Tibial nerve (tissue), 4 donors: ENCODE results near the gene PLCB4. TPM values are rescaled to one million over a fixed set of nuclear protein-coding genes. Genes with fewer than 3 reads are reported as not detected.
A peak's percentile ranks its signal among the peaks of the same experiment; 100 is the strongest.

Experiments
- DNase-seq, 2 donors: peaks; one replicate each; pipeline ENCODE4 v3.0.0-alpha.2; 2019; ENCODE audit warnings: low spot score in 2 of 2
- H3K27ac ChIP-seq, 4 donors: fragments of 200-600 bp; sonication (generic) in 3 of 4; one replicate each; pipeline ENCODE4 v1.5.1; 2017 to 2019; ENCODE audit warnings: mild to moderate bottlenecking in 1 of 4
- H3K27me3 ChIP-seq, 2 donors: fragments of 200-600 bp; sonication (generic) in 1 of 2; one replicate each; pipeline versions ENCODE4 v1.5.1 to v1.6.0; 2017 to 2019
- H3K36me3 ChIP-seq, 3 donors: fragments of 200-600 bp; sonication (generic); one replicate each; pipeline ENCODE4 v1.5.1; 2018 to 2019
- H3K4me1 ChIP-seq, 4 donors: fragments of 200-600 bp; sonication (generic) in 3 of 4; one replicate each; pipeline ENCODE4 v1.5.1; 2017 to 2019
- H3K4me3 ChIP-seq, 4 donors: fragments of 200-600 bp; sonication (generic) in 3 of 4; one replicate each; pipeline ENCODE4 v1.5.1; 2017 to 2019; ENCODE audit warnings: mild to moderate bottlenecking in 1 of 4, moderate library complexity in 1 of 4
- H3K9me3 ChIP-seq, 4 donors: fragments of 200-600 bp; sonication (generic) in 3 of 4; one replicate each; pipeline ENCODE4 v1.5.1; 2017 to 2019
- EP300 ChIP-seq, 2 donors: sonication (generic); formaldehyde crosslinking; IDR thresholded peaks; one replicate each; pipeline ENCODE4 v1.6.1; 2017; ENCODE audit warnings: antibody characterized with exemption in 2 of 2, mild to moderate bottlenecking in 1 of 2
- POLR2A ChIP-seq, 2 donors: fragments of 450-650 bp; IDR thresholded peaks; one replicate each; pipeline ENCODE4 v1.6.1; 2017; ENCODE audit warnings: antibody characterized with exemption in 2 of 2, mild to moderate bottlenecking in 2 of 2, moderate library complexity in 2 of 2
- WGBS, 2 donors: methylation state at CpG; one replicate each; pipeline ENCODE4 v1.1.5; 2018; 5-methylcytosine and 5-hydroxymethylcytosine counted together
- total RNA-seq, 4 donors: library from RNA; depleted of rRNA; stranded (reverse); fragments of >200 nt; gene quantifications; one replicate each; pipeline ENCODE4 v1.1.0, GENCODE V29; 2016
- TF ChIP-seq, protein P1 (sequence below), 5 experiments: fragments of 200-600 bp in 3 of 5; fragments of 450-650 bp in 2 of 5; sonication (generic) in 3 of 5; IDR thresholded peaks; one replicate each; pipeline ENCODE4 v1.5.1; 2016 to 2019; ENCODE audit warnings: antibody characterized with exemption in 5 of 5, mild to moderate bottlenecking in 3 of 5, moderate library complexity in 2 of 5

The PLCB4 gene
- total RNA-seq, 4 donors from 2014 or later = 35.7 to 52.9 (median 40.1) TPM

DNA sequence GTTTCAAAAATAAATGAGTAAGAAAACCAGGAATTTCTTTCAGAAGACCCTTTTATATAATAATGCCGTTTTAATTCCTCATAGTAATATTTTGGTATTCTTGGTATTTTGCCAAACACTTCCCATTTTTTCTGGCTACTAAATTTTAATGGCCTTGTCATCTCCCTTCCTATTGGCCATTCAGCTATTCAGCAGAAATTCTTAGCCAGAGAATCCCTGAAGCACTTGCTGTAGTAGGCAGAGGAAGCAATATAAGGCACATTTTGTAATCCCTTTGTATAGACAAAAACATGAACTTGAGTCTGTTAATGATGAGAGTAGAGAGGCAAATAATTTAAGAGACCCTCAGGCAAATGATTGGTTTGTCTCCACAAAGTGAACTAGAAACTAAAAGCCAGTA lies 327.1 kb downstream of the PLCB4 start:
- DNase-seq = no peak
- 14 to 38% methylated on average over 1 of the region's 1 CpG for WGBS, 2 donors
- Histone ChIP-seq H3K36me3 (peaks cover 0 to 3% (median 0%) of the 10 kb centered on the region in 3 donors), H3K9me3 (no peaks in the 10 kb centered on the region), H3K27me3 (no peaks in the 10 kb centered on the region), H3K27ac (no peak overlapping the region), H3K4me1 (peaks cover 0 to 27% (median 0%) of the 10 kb centered on the region in 4 donors), H3K4me3 (no peak overlapping the region)
- TF ChIP-seq EP300 (IDR thresholded peaks at IDR 0.05) (no peak), POLR2A (IDR thresholded peaks at IDR 0.05) (no peak)
- TF ChIP-seq, protein P1, sequence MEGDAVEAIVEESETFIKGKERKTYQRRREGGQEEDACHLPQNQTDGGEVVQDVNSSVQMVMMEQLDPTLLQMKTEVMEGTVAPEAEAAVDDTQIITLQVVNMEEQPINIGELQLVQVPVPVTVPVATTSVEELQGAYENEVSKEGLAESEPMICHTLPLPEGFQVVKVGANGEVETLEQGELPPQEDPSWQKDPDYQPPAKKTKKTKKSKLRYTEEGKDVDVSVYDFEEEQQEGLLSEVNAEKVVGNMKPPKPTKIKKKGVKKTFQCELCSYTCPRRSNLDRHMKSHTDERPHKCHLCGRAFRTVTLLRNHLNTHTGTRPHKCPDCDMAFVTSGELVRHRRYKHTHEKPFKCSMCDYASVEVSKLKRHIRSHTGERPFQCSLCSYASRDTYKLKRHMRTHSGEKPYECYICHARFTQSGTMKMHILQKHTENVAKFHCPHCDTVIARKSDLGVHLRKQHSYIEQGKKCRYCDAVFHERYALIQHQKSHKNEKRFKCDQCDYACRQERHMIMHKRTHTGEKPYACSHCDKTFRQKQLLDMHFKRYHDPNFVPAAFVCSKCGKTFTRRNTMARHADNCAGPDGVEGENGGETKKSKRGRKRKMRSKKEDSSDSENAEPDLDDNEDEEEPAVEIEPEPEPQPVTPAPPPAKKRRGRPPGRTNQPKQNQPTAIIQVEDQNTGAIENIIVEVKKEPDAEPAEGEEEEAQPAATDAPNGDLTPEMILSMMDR (IDR thresholded peaks at IDR 0.05) = no peak

- H3K4me1 ChIP-seq = peaks cover 0 to 8% (median 0%) of the 10 kb centered on the region in 4 donors
- H3K4me3 ChIP-seq = no peak overlapping the region
- no peaks in the 10 kb centered on the region for H3K9me3 ChIP-seq
- TF ChIP-seq, protein P1 (IDR thresholded peaks at IDR 0.05) = no peak
- TF ChIP-seq EP300 (IDR thresholded peaks at IDR 0.05) = peak in 1 of 2 donors; percentile 62
- no peak overlapping the region for H3K27ac ChIP-seq
- H3K36me3 ChIP-seq = peaks cover 0 to 20% (median 0%) of the 10 kb centered on the region in 3 donors
- H3K27me3 ChIP-seq = no peaks in the 10 kb centered on the region
- WGBS, 2 donors = 67 to 78% methylated on average over 7 to 8 of the region's 8 CpGs
- peak in 1 of 2 donors; percentile 18 for DNase-seq
Observed at GRCh38 chr20:9397928-9398327, 329.0 kb downstream of the PLCB4 start.

- DNase-seq = no peak
- TF ChIP-seq EP300 (IDR thresholded peaks at IDR 0.05) (no peak), POLR2A (IDR thresholded peaks at IDR 0.05) (no peak)
- TF ChIP-seq, protein P1 (IDR thresholded peaks at IDR 0.05) = no peak
- H3K27me3 ChIP-seq = no peaks in the 10 kb centered on the region
- H3K9me3 ChIP-seq = no peaks in the 10 kb centered on the region
- 82 to 96% methylated on average over 4 of the region's 4 CpGs for WGBS, 2 donors
- H3K4me1 ChIP-seq = no peaks in the 10 kb centered on the region
- peaks cover 0 to 29% (median 0%) of the 10 kb centered on the region in 3 donors for H3K36me3 ChIP-seq
- no peak overlapping the region for H3K4me3 ChIP-seq
- H3K27ac ChIP-seq = no peak overlapping the region
Observed at GRCh38 chr20:9398882-9399281, 330.0 kb downstream of the PLCB4 start.

- no peak for DNase-seq
- H3K4me3 ChIP-seq = no peak overlapping the region
- H3K36me3 ChIP-seq = peaks cover 0 to 33% (median 0%) of the 10 kb centered on the region in 3 donors
- TF ChIP-seq, protein P1 (IDR thresholded peaks at IDR 0.05) = no peak
- TF ChIP-seq EP300 (IDR thresholded peaks at IDR 0.05) (no peak), POLR2A (IDR thresholded peaks at IDR 0.05) (no peak)
- no peaks in the 10 kb centered on the region for H3K4me1 ChIP-seq
- no peaks in the 10 kb centered on the region for H3K27me3 ChIP-seq
- no peaks in the 10 kb centered on the region for H3K9me3 ChIP-seq
- no peak overlapping the region for H3K27ac ChIP-seq
- WGBS, 2 donors = 80 to 90% methylated on average over 1 of the region's 1 CpG
Observed at GRCh38 chr20:9399322-9399721, 330.4 kb downstream of the PLCB4 start.

DNA sequence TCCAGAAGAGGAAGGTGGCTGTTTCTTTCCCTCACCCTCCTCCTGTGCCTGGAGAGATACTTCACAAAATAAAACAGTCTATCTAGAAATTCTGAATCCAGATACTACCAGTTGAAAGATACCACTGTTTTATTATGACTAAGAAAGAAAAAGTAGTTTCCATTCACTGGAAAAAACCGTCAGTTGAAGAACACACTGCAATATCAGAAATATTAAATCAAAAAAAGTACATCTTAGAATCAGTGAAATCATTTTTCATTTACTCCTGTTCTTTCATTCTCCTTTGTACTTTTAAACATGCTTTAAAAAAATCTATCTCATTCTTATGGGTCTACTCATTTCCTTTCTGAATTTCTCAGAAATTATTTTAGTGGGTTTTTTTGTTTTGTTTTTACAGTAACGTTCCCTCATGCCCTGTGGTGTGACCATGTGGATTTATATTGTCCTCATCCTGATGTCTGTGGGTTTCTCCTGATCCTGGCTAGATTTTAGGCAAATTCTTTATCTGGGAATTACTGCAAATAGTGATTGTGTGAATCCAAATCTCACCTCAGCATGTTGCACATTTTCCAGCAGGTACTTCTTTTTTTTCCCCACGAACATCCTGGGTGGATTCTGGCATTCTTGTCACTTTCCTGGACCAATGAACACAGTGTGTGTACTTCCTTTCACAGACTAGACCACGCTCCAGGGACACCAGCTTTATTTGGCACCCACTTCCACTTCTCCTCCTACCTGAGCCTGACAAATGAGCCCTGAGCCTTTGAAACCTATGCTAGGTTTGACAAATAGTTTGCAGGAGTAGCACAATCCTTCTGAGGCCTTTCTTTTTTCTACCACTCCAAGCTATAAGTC lies 331.5 kb downstream of the PLCB4 start:
- no peak overlapping the region for H3K4me3 ChIP-seq
- no peaks in the 10 kb centered on the region for H3K27me3 ChIP-seq
- 78 to 82% methylated on average over 4 of the region's 4 CpGs for WGBS, 2 donors
- no peak overlapping the region for H3K27ac ChIP-seq
- H3K36me3 ChIP-seq = peaks cover 0 to 33% (median 0%) of the 10 kb centered on the region in 3 donors
- no peaks in the 10 kb centered on the region for H3K9me3 ChIP-seq
- no peak for DNase-seq
- TF ChIP-seq, protein P1 (IDR thresholded peaks at IDR 0.05) = no peak
- TF ChIP-seq EP300 (IDR thresholded peaks at IDR 0.05) = no peak
- no peak for TF ChIP-seq POLR2A (IDR thresholded peaks at IDR 0.05)
- no peaks in the 10 kb centered on the region for H3K4me1 ChIP-seq
